Inflammatory macrophage treated with lipopolysaccharide for 1 hour (primary cell): ENCODE data around the gene ABCC11.
"Not testable (repeated sequence)": the region's sequence is repeated elsewhere in the genome, so short reads cannot be mapped to it uniquely, and the experiment has no call there.

ENCODE experiments used
- DNase-seq, 2 donors: peaks; one replicate each; pipeline ENCODE4 v3.0.0-alpha.2; 2020 to 2022

The ABCC11 gene

DNA sequence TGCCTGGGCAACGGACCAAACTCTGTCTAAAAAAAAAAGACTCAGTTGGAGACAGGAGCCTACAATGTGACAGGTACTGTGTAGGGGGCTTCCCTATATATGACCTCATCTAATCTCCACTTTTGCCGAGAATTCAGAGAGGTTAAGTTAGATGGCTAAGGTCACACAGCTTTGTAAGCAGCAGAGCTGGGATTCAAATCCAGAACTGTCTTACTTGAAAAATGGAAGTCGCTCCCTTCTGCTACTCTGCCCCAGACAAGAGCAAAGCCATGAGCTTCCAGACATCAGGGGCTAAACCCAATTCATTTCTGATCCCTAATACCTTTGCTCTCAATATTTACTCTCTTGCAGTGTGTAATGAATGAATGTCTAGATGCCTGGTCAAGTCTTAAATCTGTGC is 50.0 kb downstream of the ABCC11 start:
- DNase-seq, result no peak

DNA sequence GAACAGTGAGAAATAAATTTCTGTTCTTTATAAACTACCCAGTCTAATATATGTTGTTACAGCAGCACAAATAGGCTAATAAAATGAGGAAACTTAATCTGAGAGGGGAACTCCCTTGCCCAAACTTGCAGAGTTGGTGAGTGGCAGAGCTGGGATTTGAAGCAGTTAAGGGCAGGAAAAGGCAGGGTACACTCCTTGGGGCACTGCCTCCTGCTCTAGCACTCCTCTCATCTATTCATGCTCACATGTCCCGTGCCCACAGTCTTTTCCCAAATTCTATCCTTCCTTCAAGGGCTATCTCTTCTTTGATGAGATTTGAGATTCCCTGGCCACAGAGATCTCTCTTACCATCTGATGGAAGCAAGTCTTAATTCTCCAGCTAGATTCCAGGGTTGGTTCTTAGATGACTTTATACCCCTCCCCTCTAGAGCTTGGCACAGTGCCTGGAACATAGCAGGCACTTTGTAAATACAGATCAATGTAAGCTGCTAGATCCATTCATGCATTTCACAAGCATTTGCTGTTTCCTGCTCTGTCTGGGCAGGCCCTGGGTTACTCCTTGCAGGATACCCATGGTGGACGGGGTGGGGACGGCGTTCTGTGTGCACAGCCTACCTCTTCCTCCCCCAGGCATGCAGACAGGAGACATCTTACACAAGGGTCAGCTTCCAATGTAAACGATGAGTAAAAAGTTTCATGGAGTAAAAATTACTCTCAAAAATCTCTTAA is 52.3 kb downstream of the ABCC11 start:
- peak; percentile 6 to 22 for DNase-seq

DNA sequence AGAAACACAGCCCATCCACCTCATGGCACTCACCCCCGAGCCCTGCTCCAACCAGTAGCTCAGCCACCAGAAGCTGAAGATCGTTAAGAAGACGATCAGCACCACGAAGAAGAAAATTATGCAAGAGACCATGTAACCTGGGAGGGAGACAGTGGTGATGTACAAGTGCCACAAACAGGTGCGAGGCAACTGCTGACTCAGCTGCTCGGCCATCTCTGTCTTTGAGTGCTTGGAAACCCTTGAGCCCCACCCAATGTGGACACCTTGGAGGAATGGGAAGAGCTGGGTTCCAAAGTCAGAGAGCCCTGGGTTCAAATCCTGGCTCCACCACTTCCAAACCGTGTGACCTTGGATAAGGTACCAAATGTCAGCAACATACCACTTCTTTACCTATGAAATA is 53.5 kb downstream of the ABCC11 start:
- DNase-seq, result no peak

DNA sequence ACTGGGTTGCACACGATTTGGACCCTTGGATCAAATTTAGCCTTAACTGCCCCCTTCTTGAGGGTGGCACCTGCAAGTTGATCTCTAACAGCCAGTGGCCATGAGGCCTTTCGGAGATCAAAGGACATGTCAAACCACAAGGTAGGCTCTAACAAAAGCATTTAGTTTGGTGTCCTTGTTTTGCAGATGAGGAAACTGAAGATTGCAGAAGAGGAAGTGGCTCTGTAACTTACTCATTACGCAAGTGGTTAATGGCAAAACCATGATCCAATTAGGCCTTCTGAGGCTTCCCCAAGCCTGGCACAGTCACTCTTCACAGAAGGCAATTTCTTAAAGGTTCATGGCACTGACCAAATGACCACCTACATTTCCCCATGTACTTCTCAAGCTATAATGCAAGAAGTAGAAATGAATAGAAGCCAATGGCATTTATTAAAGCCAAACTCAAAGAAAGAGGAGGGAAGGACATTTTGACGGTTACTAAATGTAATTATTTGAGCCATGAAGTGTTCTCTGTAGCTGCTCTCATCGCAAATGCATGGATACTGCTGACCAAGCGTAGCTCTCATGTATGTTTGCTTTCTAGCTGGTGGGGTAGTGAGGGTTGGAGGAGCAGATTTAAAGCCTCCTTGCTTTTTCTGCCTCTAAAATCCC is 58.8 kb downstream of the ABCC11 start:
- peak; percentile 89 to 91 for DNase-seq

DNA sequence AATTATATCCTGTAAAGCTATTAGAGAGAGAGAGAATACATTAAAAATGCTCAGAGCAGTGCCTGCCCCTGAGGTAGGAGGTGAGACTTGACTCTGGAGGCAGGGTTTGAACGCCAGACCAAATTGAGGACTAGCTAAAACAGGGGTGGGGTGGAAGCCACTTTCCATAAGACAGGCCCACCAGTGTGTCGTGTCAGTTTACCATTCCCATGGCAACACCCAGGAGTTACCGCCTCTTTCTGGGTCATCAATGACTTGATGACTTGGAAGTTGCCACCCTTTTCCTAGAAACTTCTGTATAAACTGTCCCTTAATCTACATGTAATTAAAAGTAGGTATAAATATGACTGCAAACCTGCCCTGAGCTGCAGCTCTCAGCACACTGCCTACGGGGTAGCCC is 59.6 kb downstream of the ABCC11 start:
- no peak for DNase-seq

DNA sequence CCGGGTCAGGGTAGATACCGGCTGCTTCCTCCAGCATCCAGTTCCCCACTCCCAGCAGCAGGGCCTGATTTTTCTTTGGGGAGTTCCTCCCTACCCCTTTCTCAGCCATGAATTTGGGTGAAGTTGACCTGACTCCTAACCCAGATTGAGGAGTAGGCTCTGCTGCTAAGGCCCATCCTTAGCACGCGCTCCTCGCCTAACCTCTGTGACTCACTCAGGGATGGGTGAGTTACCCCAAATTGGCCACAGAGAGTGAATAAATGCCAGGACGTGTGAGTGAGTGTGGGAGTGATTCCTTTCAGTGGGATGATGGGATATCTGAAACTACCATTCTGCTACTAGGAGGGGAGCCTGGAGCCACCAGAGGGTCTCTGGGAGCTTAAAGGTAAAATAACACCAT is 62.7 kb downstream of the ABCC11 start:
- DNase-seq, result no peak

DNA sequence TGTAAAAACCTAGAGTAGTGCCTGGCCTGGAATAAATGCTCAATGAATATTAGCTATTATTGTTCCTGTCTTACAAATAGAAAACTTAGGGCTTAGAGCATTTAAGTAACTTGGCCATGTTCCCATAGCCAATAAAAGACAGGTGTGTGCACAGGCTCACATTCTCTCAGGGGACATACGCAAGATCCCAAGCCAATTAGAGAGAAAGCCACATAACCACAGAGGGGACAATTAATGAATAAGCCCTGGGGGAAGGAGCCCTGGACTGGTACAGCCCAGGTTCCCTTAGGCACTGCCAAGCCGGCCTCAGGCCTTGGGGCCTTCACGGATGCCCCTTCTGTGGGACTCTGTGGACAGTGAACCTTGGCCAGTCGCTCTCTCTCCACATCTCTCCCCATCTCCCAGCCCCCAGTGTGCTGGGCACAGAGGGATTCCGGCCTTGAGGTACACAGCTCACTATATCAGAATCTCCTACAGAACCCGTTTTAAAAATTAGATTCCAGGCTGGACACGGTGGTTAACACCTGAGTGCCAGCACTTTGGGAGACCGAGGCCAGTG is 64.3 kb downstream of the ABCC11 start:
- no peak for DNase-seq

DNA sequence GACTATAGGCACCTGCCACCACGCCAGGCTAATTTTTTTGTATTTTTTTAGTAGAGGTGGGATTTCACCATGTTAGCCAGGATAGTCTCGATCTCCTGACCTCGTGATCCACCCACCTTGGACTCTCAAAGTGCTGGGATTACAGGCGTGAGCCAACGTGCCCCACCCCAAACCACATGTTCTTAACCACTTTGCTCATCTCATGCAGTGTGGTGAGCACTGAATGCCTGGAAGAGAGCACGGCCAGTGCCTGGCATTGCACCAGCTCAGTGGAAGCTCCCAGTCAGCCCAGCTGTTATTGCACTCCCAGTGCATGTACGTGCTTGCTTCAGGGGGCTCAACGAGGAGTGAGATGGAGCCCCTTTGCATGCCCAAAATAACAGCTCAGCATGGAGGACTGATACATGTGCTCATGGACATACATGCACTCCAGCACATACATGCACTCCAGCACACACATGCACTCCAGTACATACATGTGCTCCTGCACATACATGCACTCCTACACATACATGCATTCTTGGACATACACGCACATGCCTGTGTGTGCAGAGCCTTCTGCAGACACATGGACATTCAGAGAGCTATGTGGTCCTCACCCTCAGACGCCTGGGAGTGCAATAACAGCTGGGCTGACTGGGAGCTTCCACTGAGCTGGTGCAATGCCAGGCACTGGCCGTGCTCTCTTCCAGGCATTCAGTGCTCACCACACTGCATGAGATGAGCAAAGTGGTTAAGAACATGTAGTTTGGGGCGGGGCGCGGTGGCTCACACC is 65.4 kb downstream of the ABCC11 start:
- DNase-seq, result not testable (repeated sequence)

DNA sequence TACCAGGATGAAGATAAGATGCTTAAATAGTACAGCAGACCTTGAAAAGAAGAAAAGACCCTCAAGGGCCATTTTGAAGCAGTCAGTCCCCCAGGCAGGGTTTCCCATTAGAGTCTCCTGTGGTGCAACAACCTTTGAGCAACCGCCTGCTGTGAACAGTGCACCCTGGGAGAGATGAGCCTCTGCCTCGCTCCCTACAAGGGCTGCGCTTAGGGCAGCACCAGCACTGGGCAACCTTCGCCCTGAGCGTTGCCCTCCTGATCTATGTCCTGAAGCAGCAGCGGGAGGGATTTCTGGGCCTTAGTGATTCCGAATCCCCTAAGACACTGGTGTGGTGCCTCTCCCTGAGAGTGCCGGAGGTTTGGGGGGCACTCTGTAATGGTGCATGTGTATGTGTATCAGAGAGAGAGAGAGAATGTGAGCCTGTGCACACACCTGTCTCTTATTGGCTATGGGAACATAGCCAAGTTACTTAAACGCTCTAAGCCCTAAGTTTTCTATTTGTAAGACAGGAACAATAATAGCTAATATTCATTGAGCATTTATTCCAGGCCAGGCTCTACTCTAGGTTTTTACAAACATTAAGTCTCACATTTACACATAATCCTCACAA is 66.4 kb downstream of the ABCC11 start:
- no peak for DNase-seq

DNA sequence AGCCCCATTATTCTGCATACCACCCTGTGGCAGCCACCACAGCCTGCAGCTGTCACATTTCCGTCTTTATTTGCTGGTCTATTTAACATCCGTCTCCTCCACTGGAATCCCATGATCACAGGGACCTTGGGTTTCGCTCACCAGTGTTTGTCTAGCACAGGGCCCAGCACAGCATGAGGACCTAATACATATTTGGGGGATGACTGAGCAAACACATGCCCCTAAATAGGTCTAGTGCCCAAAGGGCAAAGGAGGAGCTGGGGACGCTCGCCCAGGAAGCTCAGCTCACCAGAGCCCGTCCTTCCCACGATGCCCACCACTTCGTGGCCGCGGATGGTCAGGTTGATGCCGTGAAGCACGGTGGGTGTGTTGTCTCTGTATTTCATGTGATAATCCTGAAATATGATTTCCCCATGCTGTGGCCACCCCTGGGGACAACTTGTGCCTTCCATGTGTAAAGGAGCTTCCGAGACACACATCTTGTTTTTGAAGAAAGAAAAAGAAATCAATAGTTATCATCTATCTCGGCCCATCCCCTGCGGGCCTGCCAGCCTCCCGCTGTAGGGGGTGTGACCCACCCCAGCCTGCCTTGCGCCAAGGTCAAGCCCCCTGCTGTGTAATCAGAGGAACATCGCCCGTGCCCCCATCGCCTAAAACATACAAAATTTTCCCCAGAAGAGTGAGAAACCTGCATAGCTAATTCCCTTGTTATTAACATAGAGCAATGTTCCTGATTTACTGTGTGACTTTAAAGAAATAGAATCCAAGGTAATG is 70.5 kb downstream of the ABCC11 start:
- DNase-seq, result no peak

DNA sequence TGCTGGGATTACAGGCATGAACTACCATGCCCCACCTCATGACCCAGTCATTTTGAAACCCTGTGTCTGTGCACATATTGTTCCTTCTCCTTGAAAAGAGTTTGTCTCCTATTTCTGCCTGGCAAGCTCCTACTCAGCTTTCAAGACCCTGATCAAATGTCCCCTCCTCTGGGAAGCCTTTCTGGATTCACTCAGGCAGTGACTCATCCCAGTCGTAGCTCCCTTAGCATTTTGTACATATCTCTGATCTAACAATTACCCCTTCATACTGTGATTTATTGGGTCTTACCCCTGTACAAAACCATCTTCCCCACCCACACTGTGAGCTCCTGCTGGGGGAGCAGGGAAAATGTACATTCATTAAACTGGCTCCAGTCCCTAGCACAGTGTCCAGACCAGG is 73.5 kb downstream of the ABCC11 start:
- no peak for DNase-seq

DNA sequence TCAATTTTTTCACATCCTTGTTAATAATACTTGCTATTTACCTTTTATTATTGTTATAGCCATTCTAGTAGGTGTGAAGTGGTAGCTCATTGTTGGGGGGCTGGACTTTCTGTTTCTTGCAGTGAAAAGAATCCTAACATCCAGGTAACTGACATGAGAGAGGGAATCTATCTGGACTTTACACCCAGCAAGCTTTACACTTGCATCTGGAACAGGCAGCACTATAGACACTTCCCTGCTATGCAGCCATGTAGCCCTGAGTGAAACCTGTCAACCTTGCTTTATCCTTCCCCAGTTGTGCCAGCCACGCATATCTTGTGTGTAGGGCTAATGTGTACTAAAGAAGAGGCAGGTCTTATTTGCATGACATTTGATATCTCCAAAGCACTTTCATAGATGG is 74.7 kb downstream of the ABCC11 start:
- no peak for DNase-seq

DNA sequence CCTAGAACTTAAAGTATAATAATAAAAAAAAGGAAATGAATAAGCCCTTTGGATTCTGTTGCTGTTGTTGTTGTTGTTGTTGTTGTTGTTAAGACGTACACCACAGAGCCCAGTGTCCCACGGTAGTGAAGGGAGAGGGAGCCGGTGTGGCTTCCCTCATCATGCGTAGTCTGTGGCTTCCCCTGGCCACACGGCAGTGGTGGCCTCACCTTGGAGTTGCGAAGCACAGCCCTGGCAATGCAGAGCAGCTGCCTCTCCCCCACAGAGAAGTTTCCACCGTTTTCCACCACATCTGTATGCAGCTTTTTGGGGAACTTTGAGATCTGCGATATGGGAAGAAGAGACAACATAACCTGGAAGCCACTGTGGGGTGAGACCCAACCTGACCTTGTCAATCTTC is 77.4 kb downstream of the ABCC11 start:
- DNase-seq, result no peak

DNA sequence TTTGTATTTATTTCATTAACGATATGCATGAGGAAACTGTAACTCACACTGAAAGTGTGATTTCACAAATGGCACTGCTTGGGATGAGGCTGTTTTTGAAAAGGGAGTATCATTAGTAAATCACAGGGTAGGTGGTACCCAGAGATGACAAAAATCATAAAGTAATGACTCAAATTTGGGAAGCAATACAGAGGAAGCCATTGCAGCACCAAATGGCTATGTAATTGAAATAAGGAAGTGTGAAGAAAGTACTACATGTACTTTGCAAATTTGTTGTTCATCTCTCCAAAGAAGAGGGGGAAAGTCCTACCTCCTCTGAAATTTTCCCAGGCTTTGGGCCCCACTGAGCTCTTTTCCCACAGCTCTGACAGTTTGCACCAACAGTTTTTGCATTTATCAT is 79.3 kb downstream of the ABCC11 start:
- DNase-seq, result peak; percentile 48 to 56

DNA sequence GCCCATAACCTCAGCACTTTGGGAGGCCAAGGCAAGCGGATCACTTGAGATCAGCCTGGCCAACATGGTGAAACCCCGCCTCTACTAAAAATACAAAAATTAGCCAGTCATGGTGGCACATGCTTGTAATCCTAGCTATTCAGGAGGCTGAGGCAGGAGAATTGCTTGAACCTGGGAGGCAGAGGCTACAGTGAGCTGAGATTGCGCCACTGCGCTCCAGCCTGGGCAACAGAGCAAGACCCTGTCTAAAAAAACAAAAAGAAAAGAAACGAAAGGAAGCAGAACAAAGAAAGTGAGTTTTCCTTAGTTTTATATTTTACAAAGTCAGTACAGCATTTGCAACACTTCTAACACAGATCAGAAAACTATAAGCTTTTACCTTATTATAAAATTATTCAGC is 80.7 kb downstream of the ABCC11 start:
- DNase-seq, result not testable (repeated sequence)

DNA sequence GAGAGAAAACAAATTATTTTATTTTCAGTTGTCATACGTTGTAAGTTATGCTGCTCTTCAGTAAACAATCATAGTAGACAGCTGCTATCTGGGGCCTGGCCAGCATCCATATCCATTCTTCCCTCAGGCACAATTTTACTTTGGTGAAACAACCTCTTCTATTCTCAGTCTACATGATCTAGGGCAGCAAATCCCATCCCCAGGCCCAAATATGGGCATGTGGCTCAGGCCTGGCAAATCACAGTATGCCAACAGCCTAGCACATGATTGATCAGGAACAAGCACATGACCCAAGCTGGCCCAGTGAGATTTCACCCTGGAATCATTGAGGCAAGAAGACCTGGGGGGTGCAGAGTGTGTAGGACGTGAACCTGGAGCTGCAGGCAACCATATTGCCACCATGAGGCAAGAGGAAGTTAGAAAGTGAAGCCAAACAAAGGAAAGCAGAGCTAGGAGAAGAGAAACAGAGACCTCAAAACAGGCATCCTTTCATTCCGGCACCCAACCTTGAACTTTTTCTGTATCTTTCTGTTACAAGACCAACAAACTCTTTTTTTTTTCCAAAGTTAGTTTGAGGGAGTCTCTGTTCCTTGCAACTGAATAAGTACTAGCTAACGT is 81.3 kb downstream of the ABCC11 start:
- DNase-seq, result no peak

DNA sequence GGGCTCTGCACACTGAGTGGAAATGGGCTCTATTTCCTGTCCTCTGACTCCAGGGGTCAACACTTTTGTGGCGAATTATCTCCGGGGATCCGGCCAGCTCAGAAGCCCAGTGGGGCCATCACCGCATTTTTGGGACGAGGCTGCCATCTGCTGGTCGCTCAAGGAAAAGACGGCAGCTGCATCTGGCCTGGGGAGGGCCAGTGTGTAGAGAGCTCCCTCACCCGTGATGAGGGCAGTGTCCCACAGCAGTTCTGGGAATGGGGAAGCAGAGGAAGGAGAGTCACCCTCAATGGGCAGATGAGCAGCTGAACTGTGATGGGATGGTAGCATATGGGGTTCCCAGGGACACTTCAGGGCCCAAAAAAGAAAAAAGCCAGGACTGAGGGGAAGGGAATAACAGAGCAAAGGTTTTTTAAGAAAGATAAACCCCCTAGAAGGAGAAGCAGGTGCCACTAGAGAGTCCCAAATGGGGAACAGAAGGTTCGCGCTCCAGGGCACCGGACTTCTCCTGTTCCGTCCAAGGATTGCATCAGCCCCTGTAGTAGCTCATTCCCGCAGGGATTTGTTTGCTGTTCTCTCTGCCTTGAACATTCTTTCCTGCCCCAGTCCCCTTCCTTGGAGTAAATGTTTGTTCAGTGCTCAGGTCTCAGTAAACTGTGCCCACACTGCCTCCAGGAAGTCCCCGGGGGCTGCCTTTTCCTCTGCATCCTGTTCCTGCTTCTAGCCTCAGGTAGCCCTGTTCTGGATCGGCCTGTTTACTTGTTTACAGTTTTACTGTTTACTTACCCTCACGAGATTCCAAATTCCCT is 82.2 kb downstream of the ABCC11 start:
- DNase-seq, result peak; percentile 74 to 91

DNA sequence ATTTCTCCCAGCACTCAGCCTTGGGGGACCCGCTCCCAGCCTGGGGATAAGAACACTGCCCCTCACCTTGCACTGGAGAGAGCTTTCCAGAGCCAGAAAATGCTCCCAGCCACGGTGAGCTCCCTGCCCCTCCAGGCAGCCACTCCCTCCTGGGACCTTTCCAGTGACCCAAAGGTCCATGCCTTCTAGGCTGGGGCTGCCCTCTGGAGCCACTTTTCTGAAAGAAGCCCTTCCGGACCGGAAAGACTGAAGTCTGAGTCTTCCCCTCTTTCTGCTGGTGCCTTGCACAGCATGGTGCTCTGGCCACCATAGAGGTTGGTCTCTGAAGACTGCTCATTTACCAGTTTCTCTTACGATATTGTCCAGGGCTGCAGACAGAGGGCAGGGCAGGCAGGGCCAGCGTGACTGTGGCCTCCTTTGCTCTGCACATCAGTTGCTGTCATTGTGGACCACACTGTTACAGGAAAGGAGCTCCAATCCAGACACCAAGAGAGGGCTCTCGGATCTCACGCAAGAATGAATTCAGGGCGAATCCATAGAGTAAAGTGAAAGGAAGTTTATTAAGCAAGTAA is 84.4 kb downstream of the ABCC11 start:
- DNase-seq, result no peak

DNA sequence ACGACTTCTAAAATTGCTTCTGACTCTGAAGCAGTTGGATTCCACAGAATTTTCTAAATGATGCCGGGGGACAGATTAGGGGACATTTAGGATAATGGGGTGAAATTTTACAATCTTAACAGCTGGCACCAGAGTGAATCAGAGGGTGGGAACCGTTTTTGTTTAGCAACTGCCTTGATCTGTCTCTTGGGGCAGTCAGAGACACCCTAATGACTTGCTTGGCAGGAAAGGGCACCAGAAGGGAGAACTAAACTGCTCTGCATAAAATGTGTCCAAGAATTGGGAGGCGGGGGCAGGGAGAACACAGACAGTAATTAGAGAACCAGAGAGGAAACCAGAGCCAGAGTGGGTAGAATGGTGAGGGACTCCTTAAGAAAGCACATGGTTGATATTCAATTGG is 85.4 kb downstream of the ABCC11 start:
- no peak for DNase-seq

DNA sequence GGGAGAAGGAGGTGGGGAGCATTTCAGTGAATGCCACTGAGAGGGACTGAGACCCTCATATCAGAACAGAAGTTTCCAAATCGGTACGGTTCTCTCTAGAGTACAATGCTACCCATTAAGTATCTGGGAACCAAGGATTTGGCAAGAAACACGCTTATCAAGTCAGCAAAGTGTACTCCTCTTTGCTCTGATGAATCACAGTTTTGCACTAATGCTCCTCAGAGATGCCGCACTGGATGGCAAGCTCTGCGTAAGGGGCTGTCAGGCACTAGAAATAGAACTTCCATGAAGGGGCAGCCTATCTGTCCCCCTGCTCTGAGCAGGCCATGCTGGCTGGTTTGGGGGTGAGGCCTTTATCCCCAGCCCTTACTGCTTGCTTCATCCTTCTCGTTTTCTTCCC is 86.8 kb downstream of the ABCC11 start:
- no peak for DNase-seq

DNA sequence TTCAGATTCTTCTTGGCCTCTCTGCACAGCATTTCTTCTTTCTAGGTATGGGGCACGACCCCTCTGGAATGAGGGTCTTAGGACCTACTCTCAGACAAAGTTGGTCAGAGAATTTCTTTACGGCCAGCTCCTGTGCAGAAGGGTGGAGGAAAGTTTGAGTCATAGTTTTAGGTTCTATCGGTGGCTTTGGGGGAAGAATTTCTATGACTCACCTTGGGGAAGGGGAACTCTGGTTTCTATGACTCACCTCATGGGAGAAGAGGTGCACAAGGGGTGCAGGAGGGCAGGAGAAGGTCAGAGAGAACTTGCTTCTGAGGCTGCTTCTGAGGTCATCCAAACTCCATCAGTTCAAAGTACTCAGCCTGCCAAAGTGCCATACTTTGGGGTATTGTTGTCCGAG is 89.0 kb downstream of the ABCC11 start:
- DNase-seq, result no peak
